ENCODE data around the gene VIT. TPM values are rescaled to one million over a fixed set of nuclear protein-coding genes. Genes with fewer than 3 reads are reported as not detected.

The VIT gene
- polyA plus RNA-seq, 1 of the 3 experiments (the other 2 are of a cell fraction), result not detected

DNA sequence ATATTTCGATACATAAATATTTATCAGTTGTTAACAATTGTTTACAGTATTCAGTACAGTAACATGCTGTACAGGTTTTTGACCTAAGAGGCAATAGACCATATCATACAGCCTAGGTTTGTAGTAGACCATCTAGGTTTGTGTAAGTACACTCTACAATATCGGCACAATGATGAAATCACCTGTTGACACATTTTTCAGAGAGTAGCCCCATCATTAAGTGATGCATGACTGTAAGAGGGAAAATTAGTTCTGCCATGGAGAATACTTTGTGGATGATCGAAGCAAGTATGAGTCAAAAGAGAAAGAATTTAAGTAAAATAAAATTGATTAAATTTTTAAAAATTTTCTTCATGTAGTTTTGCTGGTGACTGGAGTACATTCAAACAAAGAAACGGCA is 32.6 kb downstream of the VIT start:
- no peak overlapping the region for H3K9ac ChIP-seq
- H3K27me3 ChIP-seq (ENCODE audit: insufficient read depth), result no peaks in the 10 kb centered on the region; the same call in 1 of the 2 replicates
- H3K36me3 ChIP-seq (replicated peaks in 1 of 2; ENCODE audit: control insufficient read depth in 1 of 2, insufficient read depth in 2 of 2, low read length in 1 of 2), result no peaks in the 10 kb centered on the region
- no peak overlapping the region for H3K4me2 ChIP-seq
- peaks cover 0 to 16% of the 10 kb centered on the region in 2 experiments; a peak in 2 of 4 replicates for H3K4me1 ChIP-seq (ENCODE audit: control insufficient read depth in 1 of 2, insufficient read depth in 2 of 2, low read depth in 1 of 2, low read length in 1 of 2)
- H3K4me3 ChIP-seq (ENCODE audit: low read depth in 2 of 2, low read length in 1 of 2), result no peak overlapping the region
- no peaks in the 10 kb centered on the region for H4K20me1 ChIP-seq (ENCODE audit: insufficient read depth)
- CTCF ChIA-PET, result no interaction called here
- H3F3A ChIP-seq (replicated peaks; ENCODE audit: insufficient read depth), result no peaks in the 10 kb centered on the region
- DNase-seq, result no peak
- H3K79me2 ChIP-seq (ENCODE audit: insufficient read depth), result no peaks in the 10 kb centered on the region
- no peak overlapping the region for H2AFZ ChIP-seq (ENCODE audit: low read depth)
- no peaks in the 10 kb centered on the region for H3K9me3 ChIP-seq
- TF ChIP-seq TEAD4 (IDR thresholded peaks at IDR 0.05; ENCODE audit: borderline replicate concordance, insufficient read depth), result no peak
- TF ChIP-seq POLR2AphosphoS5 (IDR thresholded peaks at IDR 0.05; ENCODE audit: low read depth, low read length), result no peak
- no peak for TF ChIP-seq SMC3 (IDR thresholded peaks at IDR 0.05; ENCODE audit: low read depth, low read length)
- TF ChIP-seq EZH2phosphoT487 (IDR thresholded peaks at IDR 0.05; ENCODE audit: borderline replicate concordance, low read depth), result no peak
- TF ChIP-seq TAF1 (IDR thresholded peaks at IDR 0.05; ENCODE audit: borderline replicate concordance, low read depth, low read length), result no peak
- TF ChIP-seq, protein P1, sequence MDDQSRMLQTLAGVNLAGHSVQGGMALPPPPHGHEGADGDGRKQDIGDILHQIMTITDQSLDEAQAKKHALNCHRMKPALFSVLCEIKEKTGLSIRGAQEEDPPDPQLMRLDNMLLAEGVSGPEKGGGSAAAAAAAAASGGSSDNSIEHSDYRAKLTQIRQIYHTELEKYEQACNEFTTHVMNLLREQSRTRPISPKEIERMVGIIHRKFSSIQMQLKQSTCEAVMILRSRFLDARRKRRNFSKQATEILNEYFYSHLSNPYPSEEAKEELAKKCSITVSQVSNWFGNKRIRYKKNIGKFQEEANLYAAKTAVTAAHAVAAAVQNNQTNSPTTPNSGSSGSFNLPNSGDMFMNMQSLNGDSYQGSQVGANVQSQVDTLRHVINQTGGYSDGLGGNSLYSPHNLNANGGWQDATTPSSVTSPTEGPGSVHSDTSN (IDR thresholded peaks at IDR 0.05), result no peak
- no peak for TF ChIP-seq RCOR1 (IDR thresholded peaks at IDR 0.05; ENCODE audit: low read length)
- no peak for TF ChIP-seq YY1 (IDR thresholded peaks at IDR 0.05; ENCODE audit: low read depth)
- TF ChIP-seq FOXM1 (IDR thresholded peaks at IDR 0.05; ENCODE audit: low read depth), result no peak
- WGBS (ENCODE audit: low lambda C conversion rate), result 63% methylated on average over 4 of the region's 4 CpGs
- no peak overlapping the region for H3K27ac ChIP-seq (ENCODE audit: low read depth in 2 of 2, low read length in 1 of 2)
- POLR2A ChIA-PET, result no interaction called here
- H3K9me2 ChIP-seq, result no peaks in the 10 kb centered on the region

DNA sequence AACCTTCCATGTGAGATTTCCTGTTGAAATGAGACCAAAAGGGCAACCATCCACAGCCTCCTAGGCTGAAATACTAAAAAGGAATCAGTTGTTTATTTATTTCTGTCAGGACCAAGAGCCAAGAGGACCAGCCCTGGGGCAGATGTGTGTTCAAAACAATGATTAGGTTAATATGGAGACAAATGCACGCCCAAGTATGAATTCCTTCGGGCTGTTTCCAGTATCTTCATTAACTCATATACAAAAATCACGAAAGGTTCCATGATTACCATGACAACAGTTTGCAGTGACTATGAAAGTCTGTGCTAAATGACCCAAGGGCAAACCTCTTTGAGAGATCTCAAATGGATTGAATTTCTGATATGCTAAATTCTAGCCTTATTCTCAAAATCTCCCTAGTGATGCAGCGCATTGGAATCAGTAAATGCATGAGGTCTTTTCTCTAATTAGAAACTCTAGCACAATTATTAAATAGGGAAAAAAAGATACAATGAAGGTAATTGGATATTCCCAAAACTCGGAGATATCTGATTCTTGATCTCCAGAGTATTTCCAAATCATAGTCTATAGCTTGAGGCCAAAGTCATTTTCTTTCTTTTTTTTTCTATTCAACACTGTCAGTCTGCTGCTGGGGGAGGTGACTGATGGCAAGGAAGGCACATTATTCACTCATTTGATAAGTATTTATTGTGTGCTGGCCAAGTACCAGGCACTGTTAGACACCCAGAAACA is 35.6 kb downstream of the VIT start:
- POLR2A ChIA-PET, result no interaction called here
- Histone ChIP-seq H3K36me3 (replicated peaks in 1 of 2; ENCODE audit: control insufficient read depth in 1 of 2, insufficient read depth in 2 of 2, low read length in 1 of 2) (no peaks in the 10 kb centered on the region), H4K20me1 (ENCODE audit: insufficient read depth) (no peaks in the 10 kb centered on the region), H3K4me2 (no peak overlapping the region), H3K9me3 (no peaks in the 10 kb centered on the region), H3F3A (replicated peaks; ENCODE audit: insufficient read depth) (no peaks in the 10 kb centered on the region), H3K4me1 (ENCODE audit: control insufficient read depth in 1 of 2, insufficient read depth in 2 of 2, low read depth in 1 of 2, low read length in 1 of 2) (peaks cover 0 to 14% of the 10 kb centered on the region in 2 experiments; a peak in 2 of 4 replicates), H3K9ac (no peak overlapping the region), H3K9me2 (no peaks in the 10 kb centered on the region), H3K27me3 (ENCODE audit: insufficient read depth) (no peaks in the 10 kb centered on the region; the same call in 1 of the 2 replicates), H3K4me3 (ENCODE audit: low read depth in 2 of 2, low read length in 1 of 2) (no peak overlapping the region), H3K79me2 (ENCODE audit: insufficient read depth) (no peaks in the 10 kb centered on the region), H3K27ac (ENCODE audit: low read depth in 2 of 2, low read length in 1 of 2) (peak overlapping the region in 1 of 2 experiments; percentile 88; a peak in 2 of 4 replicates), H2AFZ (ENCODE audit: low read depth) (no peak overlapping the region)
- CTCF ChIA-PET, result interaction anchor here (0.6 to 1.7 kb wide), 6 partner anchors 32 to 380 kb away, joined by 3 to 5 read pairs (median 3); no protein-coding TSS in a partner anchor
- TF ChIP-seq MXI1 (IDR thresholded peaks at IDR 0.05; ENCODE audit: low read depth, low read length) (no peak), RAD21 (IDR thresholded peaks at IDR 0.05; ENCODE audit: low read length) (no peak), CHD2 (IDR thresholded peaks at IDR 0.05; ENCODE audit: low read length, partially characterized antibody) (no peak), SMC3 (IDR thresholded peaks at IDR 0.05; ENCODE audit: low read depth, low read length) (no peak), EP300 (IDR thresholded peaks at IDR 0.05; ENCODE audit: borderline replicate concordance in 1 of 2, low read depth in 1 of 2, low read length in 1 of 2) (0 out of 4 replicates have a peak, but pooled peaks of 1 of the 2 experiments have one; percentile 44), GATA2 (CRISPR knock-in tag; IDR thresholded peaks at IDR 0.05) (peak; percentile 41; the same call in 1 of the 2 replicates)
- TF ChIP-seq, protein P2, sequence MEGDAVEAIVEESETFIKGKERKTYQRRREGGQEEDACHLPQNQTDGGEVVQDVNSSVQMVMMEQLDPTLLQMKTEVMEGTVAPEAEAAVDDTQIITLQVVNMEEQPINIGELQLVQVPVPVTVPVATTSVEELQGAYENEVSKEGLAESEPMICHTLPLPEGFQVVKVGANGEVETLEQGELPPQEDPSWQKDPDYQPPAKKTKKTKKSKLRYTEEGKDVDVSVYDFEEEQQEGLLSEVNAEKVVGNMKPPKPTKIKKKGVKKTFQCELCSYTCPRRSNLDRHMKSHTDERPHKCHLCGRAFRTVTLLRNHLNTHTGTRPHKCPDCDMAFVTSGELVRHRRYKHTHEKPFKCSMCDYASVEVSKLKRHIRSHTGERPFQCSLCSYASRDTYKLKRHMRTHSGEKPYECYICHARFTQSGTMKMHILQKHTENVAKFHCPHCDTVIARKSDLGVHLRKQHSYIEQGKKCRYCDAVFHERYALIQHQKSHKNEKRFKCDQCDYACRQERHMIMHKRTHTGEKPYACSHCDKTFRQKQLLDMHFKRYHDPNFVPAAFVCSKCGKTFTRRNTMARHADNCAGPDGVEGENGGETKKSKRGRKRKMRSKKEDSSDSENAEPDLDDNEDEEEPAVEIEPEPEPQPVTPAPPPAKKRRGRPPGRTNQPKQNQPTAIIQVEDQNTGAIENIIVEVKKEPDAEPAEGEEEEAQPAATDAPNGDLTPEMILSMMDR (IDR thresholded peaks at IDR 0.05), result no peak
- DNase-seq, result peak; percentile 53
- WGBS (ENCODE audit: low lambda C conversion rate), result 14% methylated on average over 5 of the region's 5 CpGs

Data from SK-N-SH (cell line).